ENCODE measurements around the gene MICU2. TPM values are rescaled to one million over a fixed set of nuclear protein-coding genes. Genes with fewer than 3 reads are reported as not detected.
A peak's percentile ranks its signal among the peaks of the same experiment; 100 is the strongest.

MICU2 gene
- total and polyA plus RNA-seq, 4 experiments from 2014 or later, result 39.8 to 56.6 (median 48.1) TPM

- no peaks in the 10 kb centered on the region for H3K27me3 ChIP-seq (ENCODE audit: insufficient read depth, low read length)
- peaks cover 44% of the 10 kb centered on the region for H3K4me1 ChIP-seq (ENCODE audit: insufficient read depth, low read length)
- H3K36me3 ChIP-seq (ENCODE audit: insufficient read depth, low read length), result no peaks in the 10 kb centered on the region
- no peak overlapping the region for H3K27ac Mint-ChIP-seq
- H3K4me1 Mint-ChIP-seq, result peaks cover 42 to 66% (median 52%) of the 10 kb centered on the region in 4 donors
- no peaks in the 10 kb centered on the region for H3K9me3 ChIP-seq (ENCODE audit: control insufficient read depth in 1 of 2, low read length in 2 of 2)
- H3K4me3 ChIP-seq (ENCODE audit: low read length in 2 of 2), result no peak overlapping the region
- no peak overlapping the region for H3K4me3 Mint-ChIP-seq
- H3K9me3 Mint-ChIP-seq, result peaks cover 0 to 5% (median 0%) of the 10 kb centered on the region in 8 donors
- no peak overlapping the region for H3K27ac ChIP-seq (ENCODE audit: low read depth, low read length)
- DNase-seq, result no peak
- no peaks in the 10 kb centered on the region for H3K27me3 Mint-ChIP-seq
- peaks cover 17 to 22% of the 10 kb centered on the region in 2 donors for H3K36me3 Mint-ChIP-seq
- CTCF ChIA-PET (ENCODE audit: partially characterized antibody), result interaction anchor here (1.4 kb wide), 1 partner anchor 62 kb away, joined by 3 read pairs; no protein-coding TSS in a partner anchor
- POLR2A ChIA-PET (ENCODE audit: partially characterized antibody), result no interaction called here
- intact Hi-C loops (cut with micrococcal nuclease), result no loop called here
These were observed 153.0 kb downstream of the MICU2 start for GRCh38 chr13:21450936-21451335.

- POLR2A ChIA-PET (ENCODE audit: partially characterized antibody), result no interaction called here
- DNase-seq, result no peak
- no peaks in the 10 kb centered on the region for H3K27me3 Mint-ChIP-seq
- peaks cover 9 to 10% of the 10 kb centered on the region in 2 donors for H3K36me3 Mint-ChIP-seq
- Histone ChIP-seq H3K9me3 (ENCODE audit: control insufficient read depth in 1 of 2, low read length in 2 of 2) (no peaks in the 10 kb centered on the region), H3K27ac (ENCODE audit: low read depth, low read length) (no peak overlapping the region), H3K27me3 (ENCODE audit: insufficient read depth, low read length) (no peaks in the 10 kb centered on the region), H3K4me3 (ENCODE audit: low read length in 2 of 2) (no peak overlapping the region), H3K4me1 (ENCODE audit: insufficient read depth, low read length) (peaks cover 22% of the 10 kb centered on the region), H3K36me3 (ENCODE audit: insufficient read depth, low read length) (no peaks in the 10 kb centered on the region)
- H3K4me1 Mint-ChIP-seq, result peaks cover 35 to 55% (median 46%) of the 10 kb centered on the region in 4 donors
- H3K4me3 Mint-ChIP-seq, result peak overlapping the region in 1 of 8 donors; percentile 19
- H3K27ac Mint-ChIP-seq, result peak overlapping the region in 4 of 7 donors; percentile 3 to 29 (median 15)
- intact Hi-C loops (cut with micrococcal nuclease), result no loop called here
- CTCF ChIA-PET (ENCODE audit: partially characterized antibody), result no interaction called here
- peaks cover 0 to 1% (median 0%) of the 10 kb centered on the region in 8 donors for H3K9me3 Mint-ChIP-seq
These were observed 157.3 kb downstream of the MICU2 start for GRCh38 chr13:21446656-21447055.

- no peak overlapping the region for H3K27ac ChIP-seq (ENCODE audit: low read depth, low read length)
- H3K27me3 Mint-ChIP-seq, result no peaks in the 10 kb centered on the region
- no peaks in the 10 kb centered on the region for H3K36me3 ChIP-seq (ENCODE audit: insufficient read depth, low read length)
- H3K4me1 ChIP-seq (ENCODE audit: insufficient read depth, low read length), result peaks cover 19% of the 10 kb centered on the region
- no peaks in the 10 kb centered on the region for H3K27me3 ChIP-seq (ENCODE audit: insufficient read depth, low read length)
- peaks cover 37 to 61% (median 49%) of the 10 kb centered on the region in 4 donors for H3K4me1 Mint-ChIP-seq
- intact Hi-C loops (cut with micrococcal nuclease), result no loop called here
- H3K9me3 Mint-ChIP-seq, result peaks cover 0 to 2% (median 0%) of the 10 kb centered on the region in 8 donors
- POLR2A ChIA-PET (ENCODE audit: partially characterized antibody), result interaction anchor here (0.9 to 1.0 kb wide), 2 partner anchors 10 to 20 kb away, joined by 3 read pairs; no protein-coding TSS in a partner anchor
- CTCF ChIA-PET (ENCODE audit: partially characterized antibody), result no interaction called here
- H3K27ac Mint-ChIP-seq, result peak overlapping the region in 2 of 7 donors; percentile 33 to 57
- H3K4me3 Mint-ChIP-seq, result peak overlapping the region in 2 of 8 donors; percentile 6 to 14
- no peak for DNase-seq
- H3K9me3 ChIP-seq (ENCODE audit: control insufficient read depth in 1 of 2, low read length in 2 of 2), result no peaks in the 10 kb centered on the region
- H3K4me3 ChIP-seq (ENCODE audit: low read length in 2 of 2), result no peak overlapping the region
- H3K36me3 Mint-ChIP-seq, result peaks cover 10% of the 10 kb centered on the region in 2 donors
These were observed 158.2 kb downstream of the MICU2 start for GRCh38 chr13:21445759-21446158.

GRCh38 chr13:21443171-21443570, 160.8 kb downstream of the MICU2 start:
- no peak overlapping the region for H3K4me3 Mint-ChIP-seq
- peak overlapping the region in 3 of 7 donors; percentile 16 to 62 (median 36) for H3K27ac Mint-ChIP-seq
- Histone ChIP-seq H3K4me1 (ENCODE audit: insufficient read depth, low read length) (peaks cover 17% of the 10 kb centered on the region), H3K36me3 (ENCODE audit: insufficient read depth, low read length) (no peaks in the 10 kb centered on the region), H3K27me3 (ENCODE audit: insufficient read depth, low read length) (no peaks in the 10 kb centered on the region), H3K27ac (ENCODE audit: low read depth, low read length) (no peak overlapping the region), H3K4me3 (ENCODE audit: low read length in 2 of 2) (no peak overlapping the region), H3K9me3 (ENCODE audit: control insufficient read depth in 1 of 2, low read length in 2 of 2) (no peaks in the 10 kb centered on the region)
- peaks cover 14 to 17% of the 10 kb centered on the region in 2 donors for H3K36me3 Mint-ChIP-seq
- intact Hi-C loops (cut with micrococcal nuclease), result no loop called here
- DNase-seq, result no peak
- H3K4me1 Mint-ChIP-seq, result peaks cover 35 to 59% (median 51%) of the 10 kb centered on the region in 4 donors
- POLR2A ChIA-PET (ENCODE audit: partially characterized antibody), result no interaction called here
- H3K27me3 Mint-ChIP-seq, result no peaks in the 10 kb centered on the region
- peaks cover 0 to 7% (median 3%) of the 10 kb centered on the region in 8 donors for H3K9me3 Mint-ChIP-seq
- CTCF ChIA-PET (ENCODE audit: partially characterized antibody), result interaction anchor here (1.3 kb wide), 1 partner anchor 33 kb away, joined by 3 read pairs; no protein-coding TSS in a partner anchor

Other genes with a start within 250 kb of the MICU2 start
- gene ZDHHC20, start 144.9 kb downstream of the MICU2 start, total RNA-seq, result 10 to 100 TPM; 69.5 to 72.3 TPM
- 10 to 100 TPM; 29.4 to 34.2 TPM for gene ZDHHC20, start 144.9 kb downstream of the MICU2 start, polyA plus RNA-seq
- gene FGF9, start 66.9 kb upstream of the MICU2 start, total RNA-seq, result 1 to 10 TPM; 6.5 to 7.3 TPM
- 1 to 10 TPM; 2.1 to 2.5 TPM for gene FGF9, start 66.9 kb upstream of the MICU2 start, polyA plus RNA-seq